HepG2 (cell line): ENCODE measurements around the gene SCGB3A1.

Experiments used
- CHD2 ChIP-seq: IDR thresholded peaks from 2 replicates; pipeline ENCODE4 v1.6.1; 2011; ENCODE audit warnings: low read depth, low read length, improper control_type of control experiment
- GATAD1 ChIP-seq: IDR thresholded peaks from 2 replicates; pipeline ENCODE4 v1.6.1; 2016; ENCODE audit warnings: missing genetic modification reagents, missing compliant biosample characterization
- HMG20B ChIP-seq: conservative IDR thresholded peaks from 2 replicates; pipeline ENCODE4 v1.6.1; 2016; ENCODE audit warnings: missing genetic modification reagents, missing compliant biosample characterization
- SOX13 ChIP-seq, 3 experiments: fragments of 450-650 bp in 1 of 3; sonication (generic) in 1 of 3; formaldehyde crosslinking in 1 of 3; IDR thresholded peaks in 2 of 3; conservative IDR thresholded peaks in 1 of 3; 2 replicates each; pipeline versions ENCODE4 v1.5.0 to v1.6.1; 2016 to 2020; ENCODE audit warnings: antibody characterized with exemption in 1 of 3, mild to moderate bottlenecking in 1 of 3, missing compliant biosample characterization in 1 of 3, missing genetic modification reagents in 1 of 3, moderate library complexity in 1 of 3
- TF ChIP-seq, protein P1 (sequence below), 2 experiments: sonication (generic) in 1 of 2; formaldehyde crosslinking in 1 of 2; IDR thresholded peaks; 2 replicates each; pipeline versions ENCODE4 v1.5.1 to v1.6.1; 2011 to 2020; ENCODE audit warnings: borderline replicate concordance in 1 of 2, low read depth in 1 of 2, low read length in 1 of 2, mild to moderate bottlenecking in 1 of 2, missing genetic modification reagents in 1 of 2, moderate library complexity in 1 of 2
- TF ChIP-seq, protein P2 (sequence below): sonication (generic); formaldehyde crosslinking; IDR thresholded peaks from 2 replicates; pipeline ENCODE4 v1.5.0; 2020; ENCODE audit warnings: mild to moderate bottlenecking, missing genetic modification reagents, moderate library complexity

DNA sequence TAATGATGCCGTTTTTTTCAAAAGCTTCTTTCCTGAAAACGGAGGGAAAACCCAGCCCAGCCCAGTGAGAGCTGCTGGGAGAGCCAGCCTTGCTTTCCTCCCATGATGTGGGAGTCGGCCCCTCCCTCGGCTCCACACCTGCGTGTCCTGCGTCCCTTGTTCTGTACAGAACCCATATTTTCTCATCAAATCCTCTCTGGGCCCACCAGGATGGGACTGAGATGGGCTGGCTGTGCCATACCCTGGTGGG is 49.2 kb upstream of the SCGB3A1 start:
- TF ChIP-seq SOX13 (IDR thresholded peaks at IDR 0.05) (no peak), SOX13 (CRISPR knock-in tag; conservative IDR thresholded peaks at IDR 0.05 in 1 of 2, IDR thresholded peaks at IDR 0.05 in 1 of 2) (no peak), CHD2 (no peak), HMG20B (CRISPR knock-in tag) (no peak), GATAD1 (CRISPR knock-in tag) (no peak)
- TF ChIP-seq, protein P1, sequence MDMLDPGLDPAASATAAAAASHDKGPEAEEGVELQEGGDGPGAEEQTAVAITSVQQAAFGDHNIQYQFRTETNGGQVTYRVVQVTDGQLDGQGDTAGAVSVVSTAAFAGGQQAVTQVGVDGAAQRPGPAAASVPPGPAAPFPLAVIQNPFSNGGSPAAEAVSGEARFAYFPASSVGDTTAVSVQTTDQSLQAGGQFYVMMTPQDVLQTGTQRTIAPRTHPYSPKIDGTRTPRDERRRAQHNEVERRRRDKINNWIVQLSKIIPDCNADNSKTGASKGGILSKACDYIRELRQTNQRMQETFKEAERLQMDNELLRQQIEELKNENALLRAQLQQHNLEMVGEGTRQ (IDR thresholded peaks at IDR 0.05; ENCODE audit: low read depth, low read length), result no peak
- TF ChIP-seq, protein P1 (CRISPR knock-in tag; IDR thresholded peaks at IDR 0.05; ENCODE audit: borderline replicate concordance), result no peak
- TF ChIP-seq, protein P2, sequence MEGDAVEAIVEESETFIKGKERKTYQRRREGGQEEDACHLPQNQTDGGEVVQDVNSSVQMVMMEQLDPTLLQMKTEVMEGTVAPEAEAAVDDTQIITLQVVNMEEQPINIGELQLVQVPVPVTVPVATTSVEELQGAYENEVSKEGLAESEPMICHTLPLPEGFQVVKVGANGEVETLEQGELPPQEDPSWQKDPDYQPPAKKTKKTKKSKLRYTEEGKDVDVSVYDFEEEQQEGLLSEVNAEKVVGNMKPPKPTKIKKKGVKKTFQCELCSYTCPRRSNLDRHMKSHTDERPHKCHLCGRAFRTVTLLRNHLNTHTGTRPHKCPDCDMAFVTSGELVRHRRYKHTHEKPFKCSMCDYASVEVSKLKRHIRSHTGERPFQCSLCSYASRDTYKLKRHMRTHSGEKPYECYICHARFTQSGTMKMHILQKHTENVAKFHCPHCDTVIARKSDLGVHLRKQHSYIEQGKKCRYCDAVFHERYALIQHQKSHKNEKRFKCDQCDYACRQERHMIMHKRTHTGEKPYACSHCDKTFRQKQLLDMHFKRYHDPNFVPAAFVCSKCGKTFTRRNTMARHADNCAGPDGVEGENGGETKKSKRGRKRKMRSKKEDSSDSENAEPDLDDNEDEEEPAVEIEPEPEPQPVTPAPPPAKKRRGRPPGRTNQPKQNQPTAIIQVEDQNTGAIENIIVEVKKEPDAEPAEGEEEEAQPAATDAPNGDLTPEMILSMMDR (CRISPR knock-in tag), result no peak
